ENCODE data around the gene TTLL4.

Gene TTLL4

GRCh38 chr2:218709908-218710307, 727 bp upstream of the TTLL4 start:
- Histone ChIP-seq H3K4me2 (ENCODE audit: low read length, poor library complexity, severe bottlenecking) (no peak overlapping the region), H3K27me3 (ENCODE audit: control insufficient read depth in 1 of 2, insufficient read depth in 1 of 2, low read length in 2 of 2) (no peaks in the 10 kb centered on the region), H2BK120ac (ENCODE audit: low read depth, low read length) (no peak overlapping the region), H2AFZ (ENCODE audit: low read depth, low read length) (peak overlapping the region; percentile 93), H3K79me1 (replicated peaks; ENCODE audit: low read length, poor library complexity, severe bottlenecking) (peaks cover 4% of the 10 kb centered on the region), H3K4ac (ENCODE audit: low read depth in 1 of 2, low read length in 2 of 2) (no peak overlapping the region), H3K9ac (ENCODE audit: low read length) (peak overlapping the region; percentile 70), H3K4me3 (ENCODE audit: insufficient read depth in 1 of 2, low read depth in 1 of 2, low read length in 2 of 2) (peak overlapping the region in 1 of 2 experiments; percentile 95), H3K36me3 (ENCODE audit: control insufficient read depth in 1 of 2, insufficient read depth in 2 of 2, low read depth in 1 of 2, low read length in 2 of 2) (no peaks in the 10 kb centered on the region), H4K91ac (ENCODE audit: low read length) (no peak overlapping the region), H2BK15ac (ENCODE audit: low read depth, poor library complexity, severe bottlenecking) (no peak overlapping the region), H3K14ac (ENCODE audit: low read length in 2 of 2) (no peak overlapping the region), H3K4me1 (ENCODE audit: control insufficient read depth, insufficient read depth, low read depth, low read length) (peaks cover 6% of the 10 kb centered on the region), H3K9me3 (ENCODE audit: control insufficient read depth, low read length) (no peaks in the 10 kb centered on the region), H2AK5ac (ENCODE audit: low read length, severe bottlenecking) (no peak overlapping the region), H2BK5ac (ENCODE audit: low read depth, low read length, poor library complexity, severe bottlenecking) (no peak overlapping the region), H3K27ac (ENCODE audit: low read length, poor library complexity, severe bottlenecking) (no peak overlapping the region), H3K18ac (ENCODE audit: low read depth in 1 of 2, low read length in 2 of 2) (no peak overlapping the region), H2BK12ac (ENCODE audit: low read length in 2 of 2) (no peak overlapping the region), H4K8ac (ENCODE audit: low read length) (no peak overlapping the region), H3K23ac (ENCODE audit: low read length in 2 of 2) (no peak overlapping the region)
- 81% methylated on average over 8 of the region's 8 CpGs for WGBS
- no peak for DNase-seq

DNA sequence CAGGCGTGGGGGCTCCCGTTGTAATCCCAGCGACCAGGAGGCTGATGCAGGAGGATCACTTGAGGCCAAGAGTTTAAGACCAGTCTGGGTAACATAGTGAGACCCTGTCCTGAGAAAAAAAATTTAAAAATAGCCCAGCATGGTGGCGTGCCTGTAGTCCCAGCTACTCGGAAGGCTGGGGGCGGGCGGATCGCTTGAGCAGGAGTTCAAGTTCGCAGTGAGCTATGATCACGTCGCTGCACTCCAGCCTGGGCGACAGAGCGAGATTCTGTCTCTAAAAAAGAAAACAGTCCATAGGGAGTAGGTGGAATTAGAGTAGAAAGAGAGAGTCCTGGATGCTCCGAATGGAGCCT, 325 bp upstream of the TTLL4 start:
- no peak for DNase-seq
- no peak overlapping the region for H3K23ac ChIP-seq (ENCODE audit: low read length in 2 of 2)

DNA sequence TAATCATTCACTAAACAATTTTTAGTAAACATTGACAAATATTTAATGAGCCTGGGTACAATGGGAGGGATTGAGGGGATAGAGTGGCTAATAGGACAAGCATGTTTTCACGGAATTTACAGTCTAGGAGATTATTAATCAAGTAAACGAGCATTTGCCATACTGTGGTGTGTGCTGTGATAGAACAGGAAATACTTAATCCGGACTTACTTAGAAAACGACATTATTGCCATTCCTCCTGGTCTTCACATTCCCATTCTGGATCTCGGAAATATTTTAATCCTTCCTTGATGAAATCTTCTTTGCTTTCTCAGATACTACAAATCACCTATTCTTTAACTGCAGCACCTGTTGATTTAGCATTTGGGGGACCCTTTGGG, 905 bp downstream of the TTLL4 start:
- Histone ChIP-seq H3K23ac (ENCODE audit: low read length in 2 of 2) (no peak overlapping the region), H3K27me3 (ENCODE audit: control insufficient read depth in 1 of 2, insufficient read depth in 1 of 2, low read length in 2 of 2) (no peaks in the 10 kb centered on the region), H4K91ac (ENCODE audit: low read length) (no peak overlapping the region), H2AFZ (ENCODE audit: low read depth, low read length) (no peak overlapping the region), H2BK120ac (ENCODE audit: low read depth, low read length) (no peak overlapping the region), H3K27ac (ENCODE audit: low read length, poor library complexity, severe bottlenecking) (peak overlapping the region; percentile 85), H3K4me1 (ENCODE audit: control insufficient read depth, insufficient read depth, low read depth, low read length) (peaks cover 6% of the 10 kb centered on the region), H3K14ac (ENCODE audit: low read length in 2 of 2) (no peak overlapping the region), H3K9ac (ENCODE audit: low read length) (peak overlapping the region; percentile 96), H3K4me2 (ENCODE audit: low read length, poor library complexity, severe bottlenecking) (peak overlapping the region; percentile 54), H2AK5ac (ENCODE audit: low read length, severe bottlenecking) (peak overlapping the region; percentile 96), H3K4ac (ENCODE audit: low read depth in 1 of 2, low read length in 2 of 2) (no peak overlapping the region), H2BK15ac (ENCODE audit: low read depth, poor library complexity, severe bottlenecking) (no peak overlapping the region), H3K4me3 (ENCODE audit: insufficient read depth in 1 of 2, low read depth in 1 of 2, low read length in 2 of 2) (peak overlapping the region in 1 of 2 experiments; percentile 95), H4K8ac (ENCODE audit: low read length) (peak overlapping the region; percentile 49), H3K9me3 (ENCODE audit: control insufficient read depth, low read length) (no peaks in the 10 kb centered on the region), H2BK12ac (ENCODE audit: low read length in 2 of 2) (no peak overlapping the region), H2BK5ac (ENCODE audit: low read depth, low read length, poor library complexity, severe bottlenecking) (no peak overlapping the region), H3K79me1 (replicated peaks; ENCODE audit: low read length, poor library complexity, severe bottlenecking) (peaks cover 7% of the 10 kb centered on the region), H3K18ac (ENCODE audit: low read depth in 1 of 2, low read length in 2 of 2) (no peak overlapping the region), H3K36me3 (ENCODE audit: control insufficient read depth in 1 of 2, insufficient read depth in 2 of 2, low read depth in 1 of 2, low read length in 2 of 2) (peaks cover 0 to 6% of the 10 kb centered on the region in 2 experiments)
- peak; percentile 52 for DNase-seq
- WGBS, result 6% methylated on average over 4 of the region's 5 CpGs

More for the DNA sequence above, 325 bp upstream of the TTLL4 start:
- Histone ChIP-seq H3K14ac (ENCODE audit: low read length in 2 of 2) (no peak overlapping the region), H3K9ac (ENCODE audit: low read length) (peak overlapping the region; percentile 70), H2AFZ (ENCODE audit: low read depth, low read length) (peak overlapping the region; percentile 93), H3K18ac (ENCODE audit: low read depth in 1 of 2, low read length in 2 of 2) (peak overlapping the region in 1 of 2 experiments; percentile 21), H4K8ac (ENCODE audit: low read length) (peak overlapping the region; percentile 72), H2BK15ac (ENCODE audit: low read depth, poor library complexity, severe bottlenecking) (peak overlapping the region; percentile 69), H3K4ac (ENCODE audit: low read depth in 1 of 2, low read length in 2 of 2) (peak overlapping the region in 1 of 2 experiments; percentile 37), H3K79me1 (replicated peaks; ENCODE audit: low read length, poor library complexity, severe bottlenecking) (peaks cover 5% of the 10 kb centered on the region), H2AK5ac (ENCODE audit: low read length, severe bottlenecking) (peak overlapping the region; percentile 54), H2BK12ac (ENCODE audit: low read length in 2 of 2) (no peak overlapping the region), H3K27me3 (ENCODE audit: control insufficient read depth in 1 of 2, insufficient read depth in 1 of 2, low read length in 2 of 2) (no peaks in the 10 kb centered on the region), H3K36me3 (ENCODE audit: control insufficient read depth in 1 of 2, insufficient read depth in 2 of 2, low read depth in 1 of 2, low read length in 2 of 2) (no peaks in the 10 kb centered on the region), H3K4me2 (ENCODE audit: low read length, poor library complexity, severe bottlenecking) (peak overlapping the region; percentile 59), H4K91ac (ENCODE audit: low read length) (peak overlapping the region; percentile 68), H3K27ac (ENCODE audit: low read length, poor library complexity, severe bottlenecking) (no peak overlapping the region), H3K4me3 (ENCODE audit: insufficient read depth in 1 of 2, low read depth in 1 of 2, low read length in 2 of 2) (peak overlapping the region in 1 of 2 experiments; percentile 95), H2BK5ac (ENCODE audit: low read depth, low read length, poor library complexity, severe bottlenecking) (no peak overlapping the region), H2BK120ac (ENCODE audit: low read depth, low read length) (no peak overlapping the region), H3K4me1 (ENCODE audit: control insufficient read depth, insufficient read depth, low read depth, low read length) (peaks cover 6% of the 10 kb centered on the region), H3K9me3 (ENCODE audit: control insufficient read depth, low read length) (no peaks in the 10 kb centered on the region)
- 71% methylated on average over 12 of the region's 14 CpGs for WGBS

GRCh38 chr2:218713922-218714321, 3.3 kb downstream of the TTLL4 start:
- 96% methylated on average over 2 of the region's 2 CpGs for WGBS
- Histone ChIP-seq H3K4me1 (ENCODE audit: control insufficient read depth, insufficient read depth, low read depth, low read length) (peaks cover 10% of the 10 kb centered on the region), H3K36me3 (ENCODE audit: control insufficient read depth in 1 of 2, insufficient read depth in 2 of 2, low read depth in 1 of 2, low read length in 2 of 2) (peaks cover 0 to 6% of the 10 kb centered on the region in 2 experiments), H4K8ac (ENCODE audit: low read length) (peak overlapping the region; percentile 2), H3K27me3 (ENCODE audit: control insufficient read depth in 1 of 2, insufficient read depth in 1 of 2, low read length in 2 of 2) (no peaks in the 10 kb centered on the region), H2BK5ac (ENCODE audit: low read depth, low read length, poor library complexity, severe bottlenecking) (no peak overlapping the region), H3K79me1 (replicated peaks; ENCODE audit: low read length, poor library complexity, severe bottlenecking) (peaks cover 16% of the 10 kb centered on the region), H3K14ac (ENCODE audit: low read length in 2 of 2) (no peak overlapping the region), H3K4ac (ENCODE audit: low read depth in 1 of 2, low read length in 2 of 2) (no peak overlapping the region), H3K9me3 (ENCODE audit: control insufficient read depth, low read length) (no peaks in the 10 kb centered on the region), H3K18ac (ENCODE audit: low read depth in 1 of 2, low read length in 2 of 2) (no peak overlapping the region), H2AFZ (ENCODE audit: low read depth, low read length) (no peak overlapping the region), H2AK5ac (ENCODE audit: low read length, severe bottlenecking) (no peak overlapping the region), H2BK12ac (ENCODE audit: low read length in 2 of 2) (no peak overlapping the region), H3K23ac (ENCODE audit: low read length in 2 of 2) (no peak overlapping the region), H3K4me2 (ENCODE audit: low read length, poor library complexity, severe bottlenecking) (no peak overlapping the region), H2BK15ac (ENCODE audit: low read depth, poor library complexity, severe bottlenecking) (no peak overlapping the region), H4K91ac (ENCODE audit: low read length) (peak overlapping the region; percentile 18), H2BK120ac (ENCODE audit: low read depth, low read length) (no peak overlapping the region), H3K27ac (ENCODE audit: low read length, poor library complexity, severe bottlenecking) (no peak overlapping the region), H3K9ac (ENCODE audit: low read length) (no peak overlapping the region), H3K4me3 (ENCODE audit: insufficient read depth in 1 of 2, low read depth in 1 of 2, low read length in 2 of 2) (no peak overlapping the region)
- DNase-seq, result no peak
